ENCODE measurements around the gene GPR26. TPM values are rescaled to one million over a fixed set of nuclear protein-coding genes. Genes with fewer than 3 reads are reported as not detected.

The GPR26 gene
- total RNA-seq, 2 donors from 2014 or later = not detected

DNA sequence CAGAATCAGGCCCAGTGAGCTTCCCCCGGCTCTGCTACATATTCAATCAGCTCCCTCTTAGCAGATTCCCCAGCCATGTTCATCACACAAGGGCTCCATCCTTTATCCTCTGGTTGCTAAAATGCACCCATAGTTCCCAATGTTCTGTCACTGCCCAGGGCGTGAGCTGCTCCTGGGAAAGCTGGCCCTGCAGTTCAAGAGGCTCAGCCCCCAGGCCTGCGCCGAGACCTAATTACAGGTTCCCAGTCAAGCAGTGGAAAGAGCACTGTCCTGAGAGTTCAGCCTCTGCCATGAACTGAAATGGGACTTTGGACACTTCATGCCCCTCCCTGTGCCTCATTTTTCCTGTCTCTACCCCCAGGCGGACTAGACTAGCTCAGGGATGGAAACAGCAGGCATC lies 75.6 kb downstream of the GPR26 start:
- Histone ChIP-seq H3K36me3 (no peaks in the 10 kb centered on the region), H3K27me3 (no peaks in the 10 kb centered on the region), H3K4me3 (no peak overlapping the region), H3K9me3 (peaks cover 0 to 3% of the 10 kb centered on the region in 2 donors), H3K27ac (no peak overlapping the region), H3K4me1 (no peaks in the 10 kb centered on the region)
- DNase-seq (ENCODE audit: low spot score) = no peak
- TF ChIP-seq, protein P1, sequence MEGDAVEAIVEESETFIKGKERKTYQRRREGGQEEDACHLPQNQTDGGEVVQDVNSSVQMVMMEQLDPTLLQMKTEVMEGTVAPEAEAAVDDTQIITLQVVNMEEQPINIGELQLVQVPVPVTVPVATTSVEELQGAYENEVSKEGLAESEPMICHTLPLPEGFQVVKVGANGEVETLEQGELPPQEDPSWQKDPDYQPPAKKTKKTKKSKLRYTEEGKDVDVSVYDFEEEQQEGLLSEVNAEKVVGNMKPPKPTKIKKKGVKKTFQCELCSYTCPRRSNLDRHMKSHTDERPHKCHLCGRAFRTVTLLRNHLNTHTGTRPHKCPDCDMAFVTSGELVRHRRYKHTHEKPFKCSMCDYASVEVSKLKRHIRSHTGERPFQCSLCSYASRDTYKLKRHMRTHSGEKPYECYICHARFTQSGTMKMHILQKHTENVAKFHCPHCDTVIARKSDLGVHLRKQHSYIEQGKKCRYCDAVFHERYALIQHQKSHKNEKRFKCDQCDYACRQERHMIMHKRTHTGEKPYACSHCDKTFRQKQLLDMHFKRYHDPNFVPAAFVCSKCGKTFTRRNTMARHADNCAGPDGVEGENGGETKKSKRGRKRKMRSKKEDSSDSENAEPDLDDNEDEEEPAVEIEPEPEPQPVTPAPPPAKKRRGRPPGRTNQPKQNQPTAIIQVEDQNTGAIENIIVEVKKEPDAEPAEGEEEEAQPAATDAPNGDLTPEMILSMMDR (IDR thresholded peaks at IDR 0.05) = no peak

DNA sequence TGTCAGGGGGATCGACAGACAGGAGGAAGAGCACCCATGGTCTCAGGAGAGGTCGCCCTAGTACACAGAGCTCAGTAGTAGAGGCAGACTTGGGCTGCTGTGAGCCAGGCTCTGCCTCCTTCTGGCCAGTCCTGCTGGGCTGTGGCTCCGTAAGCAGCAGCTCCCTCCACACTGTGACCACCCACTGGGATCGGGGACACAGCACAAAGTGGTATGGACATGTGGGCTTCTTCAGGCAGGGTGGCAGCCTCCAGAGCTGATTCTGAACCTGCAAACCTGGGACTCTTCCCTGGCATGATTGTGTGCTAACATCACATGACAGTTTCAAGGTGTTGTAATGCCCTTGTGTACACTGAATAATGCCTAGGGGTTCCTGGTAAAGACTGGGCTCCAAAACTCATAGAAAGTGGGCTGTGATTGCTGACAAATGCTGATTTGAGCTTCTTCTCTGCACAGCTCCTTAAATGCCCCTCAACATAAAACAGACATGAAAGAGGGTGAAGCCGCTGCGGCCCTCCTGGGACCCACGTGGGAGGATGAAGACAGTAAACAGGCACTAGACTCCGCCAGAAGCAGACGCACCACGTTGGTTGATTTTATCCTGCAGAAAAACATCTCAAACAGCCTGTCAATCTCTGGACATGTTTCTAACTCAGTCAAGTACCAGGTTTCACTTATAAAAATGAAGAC lies 76.7 kb downstream of the GPR26 start:
- TF ChIP-seq, protein P1 (IDR thresholded peaks at IDR 0.05) = no peak
- H3K4me3 ChIP-seq = no peak overlapping the region
- no peaks in the 10 kb centered on the region for H3K27me3 ChIP-seq
- H3K36me3 ChIP-seq = no peaks in the 10 kb centered on the region
- no peaks in the 10 kb centered on the region for H3K4me1 ChIP-seq
- H3K9me3 ChIP-seq = no peaks in the 10 kb centered on the region
- no peak overlapping the region for H3K27ac ChIP-seq
- no peak for DNase-seq (ENCODE audit: low spot score)

DNA sequence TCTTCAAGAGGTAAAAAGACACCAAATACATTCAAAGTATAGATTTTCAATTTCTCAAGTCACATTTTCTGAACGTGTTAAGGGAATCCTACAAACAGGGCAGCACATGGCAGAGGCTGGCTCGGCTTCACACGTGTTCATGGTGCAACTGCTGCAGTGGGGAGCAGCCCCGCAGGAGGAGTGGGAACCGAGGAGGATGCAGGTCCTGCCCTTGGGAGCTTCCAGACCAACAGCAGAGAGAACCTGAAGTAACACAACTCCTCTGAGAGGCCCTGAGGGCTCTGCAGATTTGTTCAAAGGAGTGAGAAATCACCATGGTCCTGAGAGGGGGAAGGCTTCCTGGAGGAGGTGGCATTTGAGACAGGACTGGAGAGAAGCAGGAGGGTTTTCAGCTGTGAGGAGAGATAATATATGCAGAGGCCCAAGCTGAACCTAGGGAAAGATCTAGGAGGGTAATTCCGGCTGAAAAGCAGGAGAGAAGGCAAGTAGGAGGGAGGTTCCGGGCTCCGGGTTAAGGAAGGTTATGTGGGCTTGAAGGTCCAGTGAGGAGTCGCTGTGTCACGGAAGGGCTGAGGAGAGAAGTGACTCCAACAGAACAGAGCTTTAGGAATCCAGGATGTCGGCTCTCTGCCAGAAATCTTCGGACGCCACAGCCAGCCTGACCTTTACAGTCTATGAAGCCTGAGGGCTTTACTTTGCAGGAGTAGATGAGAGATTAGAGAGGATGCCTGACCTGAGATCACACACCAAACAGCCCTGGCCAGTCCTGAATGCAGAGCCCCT lies 77.5 kb downstream of the GPR26 start:
- no peaks in the 10 kb centered on the region for H3K36me3 ChIP-seq
- TF ChIP-seq, protein P1 (IDR thresholded peaks at IDR 0.05) = no peak
- H3K9me3 ChIP-seq = no peaks in the 10 kb centered on the region
- no peak overlapping the region for H3K27ac ChIP-seq
- no peaks in the 10 kb centered on the region for H3K4me1 ChIP-seq
- no peaks in the 10 kb centered on the region for H3K27me3 ChIP-seq
- no peak overlapping the region for H3K4me3 ChIP-seq
- no peak for DNase-seq (ENCODE audit: low spot score)

DNA sequence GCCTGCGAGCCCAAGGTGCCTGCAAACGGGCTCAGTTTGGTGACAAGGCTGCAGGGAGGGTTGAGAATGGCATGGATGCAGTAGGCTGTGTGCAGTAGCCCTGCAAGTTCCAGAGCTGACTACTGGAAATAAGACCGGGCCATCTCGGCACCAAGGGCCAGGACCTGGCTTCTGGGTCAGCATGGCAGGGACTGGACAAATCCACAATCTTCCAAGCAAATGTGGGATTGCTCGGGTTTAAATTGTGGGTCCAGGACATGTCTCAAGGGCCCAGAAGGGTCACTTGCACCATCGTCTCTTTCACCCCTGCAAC lies 78.0 kb downstream of the GPR26 start:
- H3K4me3 ChIP-seq = no peak overlapping the region
- H3K27ac ChIP-seq = no peak overlapping the region
- H3K4me1 ChIP-seq = no peaks in the 10 kb centered on the region
- H3K9me3 ChIP-seq = no peaks in the 10 kb centered on the region
- DNase-seq (ENCODE audit: low spot score) = no peak
- H3K36me3 ChIP-seq = no peaks in the 10 kb centered on the region
- no peaks in the 10 kb centered on the region for H3K27me3 ChIP-seq
- TF ChIP-seq, protein P1 (IDR thresholded peaks at IDR 0.05) = no peak

Other genes with a start within 250 kb of the GPR26 start
- 1 to 10 TPM; 8.3 to 8.5 TPM for gene CPXM2, start 225.5 kb downstream of the GPR26 start, total RNA-seq

Data from right atrium auricular region (tissue), 2 donors.